NCI-H187 treated with DMSO at 0.1 percent for 48 hours (cell line): ENCODE results near the gene UQCR11.

Source experiments
- DNase-seq: peaks from one replicate; lab custom pipeline; 2025; lab: John Stamatoyannopoulos, UW

UQCR11 gene

DNA sequence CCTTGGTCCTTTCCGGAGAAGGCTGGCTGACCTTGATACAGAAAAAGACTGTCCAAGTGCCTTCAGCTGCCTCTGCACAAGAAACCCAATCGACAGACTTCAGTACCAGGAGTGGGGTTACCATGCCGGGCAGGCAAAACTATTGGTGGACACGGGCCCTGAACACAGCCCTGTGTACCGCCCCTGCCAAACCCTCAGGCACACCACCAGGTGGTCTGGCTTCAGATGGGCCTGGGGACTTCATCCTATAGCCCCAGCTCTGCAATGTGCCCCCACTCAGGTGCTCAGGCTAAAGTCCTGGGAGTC is 29.6 kb upstream of the UQCR11 start:
- DNase-seq = no peak

DNA sequence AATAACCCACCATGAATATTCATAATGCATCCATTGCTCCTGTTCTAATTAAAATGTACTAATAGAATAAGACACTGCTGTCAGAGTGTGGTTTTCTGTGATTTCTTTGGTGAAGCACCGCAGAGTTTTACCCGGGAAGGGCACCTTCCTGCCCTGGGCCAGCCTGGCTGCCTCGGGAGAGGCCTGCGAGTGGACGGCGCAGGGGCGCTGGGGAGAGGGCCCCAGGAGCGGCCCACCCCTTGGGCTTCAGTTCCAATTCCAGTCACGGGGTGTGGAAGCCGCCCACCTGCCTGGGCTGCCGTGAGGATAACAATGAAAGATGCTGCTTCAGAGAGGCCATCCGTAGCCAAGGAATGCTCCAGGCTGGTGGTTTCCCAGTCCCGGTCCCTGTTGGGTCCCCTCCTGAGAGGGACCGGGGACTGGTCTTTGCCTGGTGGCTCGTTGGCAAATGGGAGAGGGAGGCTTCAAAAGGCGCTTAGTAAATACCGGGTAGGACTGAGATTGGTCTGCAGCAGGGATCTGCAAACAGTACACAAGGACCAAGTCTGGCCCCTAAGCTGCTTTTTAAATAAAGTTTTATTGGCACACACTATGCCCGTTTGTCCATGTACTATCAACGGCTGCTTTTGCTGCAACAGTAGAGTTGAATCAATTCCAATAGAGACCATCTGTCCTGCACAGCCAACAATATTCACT is 29.1 kb upstream of the UQCR11 start:
- DNase-seq = no peak

DNA sequence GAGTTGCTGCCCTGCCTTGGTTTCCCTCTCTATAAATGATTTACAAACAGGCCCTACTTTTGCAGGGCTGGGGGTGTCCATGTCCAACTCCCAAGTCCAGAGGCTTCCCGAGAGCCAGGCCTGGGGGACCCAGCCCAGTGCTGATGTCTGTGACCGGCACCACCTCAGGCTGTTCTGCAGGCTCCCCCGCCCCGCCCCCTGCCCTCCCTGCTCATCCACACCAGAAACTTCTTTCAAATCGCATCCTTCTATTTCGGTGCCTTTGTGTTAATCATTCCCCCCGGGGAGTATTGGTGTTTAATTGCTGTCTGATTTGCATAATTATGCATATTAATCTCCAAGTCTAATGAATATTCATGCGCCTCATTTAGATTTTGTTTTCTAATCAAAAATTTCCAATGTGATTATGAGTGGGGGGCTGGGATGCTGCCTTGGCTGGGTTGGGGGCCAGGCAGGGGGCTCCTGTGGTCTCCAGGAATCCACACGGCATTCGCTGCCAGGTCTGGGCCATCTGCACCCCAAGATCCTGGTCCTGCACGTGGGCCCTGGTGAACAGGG is 28.1 kb upstream of the UQCR11 start:
- no peak for DNase-seq

DNA sequence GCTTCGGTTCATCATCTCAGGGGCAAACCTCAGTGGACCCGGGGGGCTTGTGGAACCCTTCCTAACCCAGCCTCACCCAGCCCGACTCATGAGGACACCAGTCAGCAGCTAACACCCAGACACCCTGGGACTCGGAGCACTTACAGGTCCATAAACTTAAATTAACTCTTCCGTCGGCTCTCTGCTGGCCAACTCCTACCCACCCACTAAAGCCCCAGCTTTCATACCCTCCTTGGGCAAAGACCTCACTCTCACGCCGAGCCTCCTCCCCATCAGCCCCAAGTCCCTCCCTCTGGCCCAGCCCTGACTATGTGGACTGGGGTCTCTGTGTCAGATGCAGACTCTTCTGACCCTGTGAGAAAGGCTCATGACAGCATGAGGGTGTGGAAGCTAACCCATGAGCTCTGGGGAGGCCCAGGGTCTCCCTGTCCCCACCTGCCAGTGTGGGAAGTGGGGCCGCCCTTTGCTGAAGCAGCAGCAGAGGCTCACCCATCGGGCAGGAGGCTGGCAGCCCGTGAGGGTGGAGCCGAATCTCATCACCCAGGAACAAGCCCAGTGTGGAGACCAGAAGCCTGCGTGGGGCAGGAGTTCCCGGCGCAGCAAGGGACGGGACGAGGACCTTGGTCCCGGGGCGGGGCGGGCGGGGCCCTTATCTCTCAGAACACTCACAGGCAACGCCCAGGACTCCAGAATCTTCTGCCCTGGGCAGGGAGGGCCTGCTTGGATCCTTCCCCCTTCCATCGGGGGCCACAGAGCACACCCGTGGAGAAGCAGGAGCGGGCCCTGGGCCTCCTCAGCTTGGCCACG is 27.4 kb upstream of the UQCR11 start:
- DNase-seq = no peak

DNA sequence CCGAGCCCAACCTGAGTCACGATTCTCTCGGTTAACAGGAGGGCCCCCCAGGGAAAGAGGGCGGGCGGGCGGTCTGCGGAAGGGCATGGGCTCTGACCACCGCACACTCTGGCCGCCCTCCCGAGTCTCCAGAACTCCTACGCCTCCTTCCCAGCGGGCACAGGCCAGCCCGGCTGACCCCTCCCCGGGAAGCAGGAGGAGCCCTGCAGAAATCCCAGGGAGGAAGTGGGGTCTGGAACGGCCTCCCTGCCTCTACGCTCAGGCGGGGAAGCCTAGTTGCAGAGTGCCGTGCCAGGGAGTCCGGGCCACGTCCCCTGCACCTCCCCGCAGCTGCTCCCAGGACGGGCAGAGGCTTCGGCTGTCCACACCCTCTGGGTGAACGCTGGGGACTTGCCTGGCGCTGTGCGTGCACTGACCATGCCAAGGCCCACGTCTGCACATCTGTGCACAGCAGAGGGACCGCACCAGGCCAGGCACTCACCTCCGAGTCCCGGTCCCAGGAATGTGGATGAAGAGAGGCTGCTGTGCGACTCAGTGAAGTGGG is 26.4 kb upstream of the UQCR11 start:
- no peak for DNase-seq

DNA sequence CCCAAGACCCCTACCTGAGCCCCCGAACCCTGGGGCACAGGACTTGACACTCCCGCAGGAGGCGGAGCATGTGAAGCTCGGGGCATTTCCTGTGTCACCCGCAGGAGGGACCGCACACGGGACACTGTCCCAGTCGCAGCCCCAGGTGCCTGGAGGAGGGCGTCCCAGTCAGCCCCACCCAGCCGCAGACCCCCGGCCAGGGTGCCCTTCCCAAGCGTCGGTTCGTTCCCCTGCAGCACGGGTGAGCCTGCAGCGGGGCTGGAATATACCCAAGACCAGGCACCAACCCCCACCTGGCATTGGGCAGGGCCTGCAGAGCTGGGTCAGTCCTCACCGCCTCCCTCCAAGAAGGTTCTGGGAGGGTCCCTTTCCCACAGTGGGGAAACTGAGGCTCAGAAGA is 25.5 kb upstream of the UQCR11 start:
- no peak for DNase-seq

DNA sequence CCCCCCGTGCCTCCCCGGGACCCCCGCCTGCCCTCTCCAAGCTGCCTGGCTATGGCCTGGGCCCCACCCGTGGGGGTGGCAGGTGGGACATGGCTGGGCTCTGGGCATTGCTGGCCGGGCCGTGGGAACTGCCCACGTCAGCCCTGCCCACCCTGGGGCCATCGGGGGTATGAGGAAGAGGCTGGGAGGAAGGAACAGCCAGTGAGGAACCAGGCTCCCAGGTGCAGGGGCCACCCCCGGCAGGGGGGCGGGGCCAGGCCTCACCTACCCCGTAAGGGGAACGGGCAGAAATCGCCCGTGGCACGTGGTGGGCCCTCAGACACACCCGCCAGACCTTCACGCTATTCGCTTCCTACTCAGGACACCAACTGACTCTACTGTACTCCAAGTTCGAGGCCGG is 24.8 kb upstream of the UQCR11 start:
- DNase-seq = no peak

DNA sequence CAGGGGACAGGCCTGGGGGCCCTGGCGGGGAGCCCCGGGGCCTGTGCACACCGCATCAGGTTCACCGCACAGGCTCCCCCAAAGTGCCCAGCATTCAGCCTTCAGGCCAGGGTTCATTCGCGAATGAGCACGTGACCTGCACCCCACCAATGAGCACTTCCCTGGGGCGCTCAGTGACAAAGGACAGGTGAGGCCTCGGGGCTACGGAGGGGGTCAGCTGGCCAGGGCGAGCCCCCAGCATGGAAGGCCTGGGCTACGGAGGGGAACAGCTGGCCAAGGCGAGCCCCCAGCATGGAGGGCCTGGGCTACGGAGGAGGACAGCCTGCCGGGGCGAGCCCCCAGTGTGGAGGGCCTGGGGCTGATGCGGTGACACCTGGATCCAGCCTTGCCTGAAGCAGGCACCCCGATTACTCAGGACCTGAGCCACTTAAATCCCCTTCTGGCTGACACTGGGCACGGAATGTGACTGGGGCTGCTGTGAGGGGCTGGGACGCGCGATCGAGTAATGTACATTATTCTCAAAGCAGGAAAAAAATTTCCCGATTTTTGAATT is 24.1 kb upstream of the UQCR11 start:
- DNase-seq = no peak

DNA sequence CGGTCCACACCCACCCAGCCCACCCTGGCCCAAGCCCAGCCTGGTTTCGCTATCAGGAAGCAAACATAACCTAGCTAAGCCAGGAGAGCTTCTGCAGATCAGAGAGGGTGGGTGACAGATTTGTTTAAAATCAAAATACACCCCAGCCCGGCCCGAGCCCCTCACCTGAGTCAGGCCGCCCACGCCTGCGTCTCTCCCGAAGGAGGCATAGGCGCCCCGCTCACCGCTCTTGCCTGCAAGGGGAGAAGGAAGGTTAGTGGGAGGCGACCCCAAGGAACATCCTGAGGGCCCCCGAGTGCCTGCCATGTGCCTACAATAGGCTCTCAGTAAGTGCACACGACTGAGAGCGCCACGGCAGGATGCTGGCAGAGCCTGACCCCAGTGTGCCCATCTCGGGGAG is 21.9 kb upstream of the UQCR11 start:
- DNase-seq = no peak

DNA sequence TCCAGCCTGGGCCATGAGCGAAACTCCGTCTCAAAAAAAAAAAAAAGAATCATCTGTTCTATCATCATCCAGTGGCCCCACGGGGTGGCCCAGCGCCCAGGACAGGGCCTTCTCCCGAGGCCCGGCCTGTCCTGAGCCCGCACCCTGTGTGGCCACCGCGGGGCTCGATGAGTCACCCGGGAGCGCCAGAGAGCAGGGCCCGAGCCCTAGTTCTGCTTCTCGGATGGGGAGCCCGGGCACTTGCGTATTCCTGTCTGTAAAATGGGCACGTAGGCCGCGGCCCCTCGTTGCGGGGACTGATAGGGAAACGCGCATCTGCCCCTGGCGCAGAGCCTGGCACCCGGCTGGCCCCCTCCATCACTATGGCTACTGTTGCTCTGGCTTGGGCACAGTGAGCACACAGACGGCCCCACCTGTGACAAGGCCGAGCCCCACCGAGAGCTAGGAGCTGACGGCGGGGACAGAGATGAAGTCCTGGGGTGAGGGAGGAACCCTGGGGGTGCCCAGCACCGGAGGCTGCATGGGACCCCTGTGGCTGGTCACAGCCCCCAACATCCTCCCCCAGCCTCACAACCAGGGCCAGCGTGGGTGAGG is 21.3 kb upstream of the UQCR11 start:
- DNase-seq = no peak

DNA sequence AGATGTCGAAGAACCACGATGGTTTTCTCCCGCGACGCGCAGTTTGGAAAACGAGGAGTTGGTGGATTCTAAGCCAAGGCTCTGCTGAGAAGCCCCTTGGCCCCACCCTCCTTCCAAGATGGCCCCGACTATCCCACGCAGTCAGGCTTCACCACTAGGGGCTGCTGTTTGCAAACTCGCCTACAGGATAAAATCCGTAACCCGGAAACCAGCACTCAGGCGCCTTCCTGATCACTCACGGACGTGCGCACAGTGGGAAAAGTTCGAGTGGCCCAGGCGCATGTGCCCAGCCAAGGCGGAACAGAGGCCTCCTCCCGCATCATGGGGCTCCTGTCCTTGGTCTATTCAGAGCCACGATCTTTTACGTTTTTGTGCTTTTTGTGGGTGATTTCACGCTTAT is 19.2 kb upstream of the UQCR11 start:
- no peak for DNase-seq

DNA sequence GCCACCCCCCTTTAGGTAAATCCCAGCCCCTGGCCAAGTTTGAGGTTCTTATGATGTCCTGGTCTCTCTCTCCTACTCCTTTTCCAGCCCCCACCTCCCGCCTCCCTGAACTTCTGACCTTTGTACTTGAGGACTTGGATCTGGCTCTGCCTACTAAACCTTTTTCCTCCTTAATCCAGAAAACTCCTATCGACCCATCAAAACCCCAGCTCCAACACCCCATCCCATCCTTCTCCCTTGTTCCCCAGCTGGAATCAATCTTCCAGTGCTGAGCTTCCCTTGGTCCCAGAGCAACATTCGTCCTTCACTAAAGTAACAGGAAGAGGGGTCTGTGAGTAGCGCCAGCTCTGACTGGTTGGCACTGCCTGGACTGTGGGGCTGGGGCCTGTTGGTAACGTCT is 17.3 kb upstream of the UQCR11 start:
- DNase-seq = no peak

DNA sequence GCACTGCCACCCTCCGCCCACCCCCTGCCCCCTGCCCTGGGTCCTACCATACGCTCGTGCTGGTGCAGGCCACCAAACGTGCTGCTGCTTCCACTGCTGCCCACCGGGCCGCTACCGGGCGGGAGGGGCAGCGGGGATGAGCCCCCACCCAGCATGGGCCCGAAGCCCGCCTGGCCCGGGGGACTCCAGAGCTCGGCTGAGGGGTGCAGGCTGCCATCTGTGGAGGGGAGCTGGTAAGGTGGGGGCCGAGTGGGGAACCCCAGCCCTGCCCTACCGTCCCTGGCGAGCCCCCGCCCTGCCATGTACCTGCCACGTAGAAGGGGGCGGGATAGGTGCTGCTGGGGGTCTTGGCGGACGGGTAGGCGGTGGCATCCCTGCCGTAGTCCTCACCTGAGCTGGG is 16.7 kb upstream of the UQCR11 start:
- DNase-seq = no peak

DNA sequence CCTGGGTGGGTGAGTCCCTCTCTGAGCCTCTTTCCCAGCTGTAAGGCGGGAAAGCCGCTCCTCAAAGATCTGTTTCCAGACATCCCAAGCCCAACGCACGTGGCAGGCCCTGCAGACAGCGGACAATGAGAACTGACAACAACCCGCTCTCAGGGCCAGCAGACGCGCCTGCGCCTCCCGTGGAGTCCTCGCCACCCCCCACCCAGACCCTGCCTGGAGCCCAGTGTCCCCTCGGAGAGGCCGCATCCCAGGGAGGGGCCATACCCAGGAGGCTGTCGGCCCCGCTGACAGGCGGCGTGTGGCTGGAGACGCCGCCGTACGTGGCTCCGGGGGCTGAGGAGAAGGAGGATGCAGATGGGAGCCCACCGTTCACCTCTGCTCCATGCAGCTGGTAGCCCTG is 16.3 kb upstream of the UQCR11 start:
- no peak for DNase-seq

DNA sequence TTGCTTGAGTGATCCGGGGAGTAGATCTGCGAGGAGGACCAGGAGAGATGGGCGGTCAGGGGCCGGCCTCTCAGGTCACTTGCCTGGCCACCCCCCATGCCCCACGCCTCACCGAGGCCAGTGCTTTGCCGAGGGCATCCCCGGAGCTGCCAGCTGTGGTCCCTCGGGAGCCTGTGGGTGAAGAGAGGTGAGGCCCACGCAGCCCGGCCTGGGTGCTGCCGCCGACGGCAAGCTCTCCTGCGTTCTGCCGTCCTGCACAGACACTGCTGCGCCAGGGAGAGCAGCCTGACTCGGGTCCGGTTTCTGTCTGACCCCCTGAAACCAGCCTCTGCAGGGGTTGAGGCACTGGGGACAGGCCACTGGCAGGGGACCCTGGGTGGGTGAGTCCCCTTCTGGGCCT is 15.8 kb upstream of the UQCR11 start:
- DNase-seq = no peak

DNA sequence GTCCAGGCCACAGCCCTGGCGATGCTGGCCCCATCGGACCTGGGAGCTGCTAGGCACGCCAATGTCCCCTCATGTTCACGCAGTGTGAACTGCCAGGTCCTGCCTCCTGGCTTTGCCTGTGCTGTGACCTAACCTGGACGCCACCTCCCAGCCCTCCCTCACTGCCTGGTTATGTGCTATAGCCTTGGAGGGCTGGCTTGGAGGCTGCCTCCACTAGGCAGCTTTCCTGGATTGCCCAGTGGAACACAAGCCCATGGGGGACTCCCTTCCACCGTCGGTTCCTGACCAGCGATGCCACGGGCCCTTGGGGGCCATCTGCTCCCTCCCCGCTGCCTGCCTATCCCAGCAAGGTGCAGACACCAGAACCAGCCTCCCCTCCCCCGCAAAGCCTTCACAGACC is 15.2 kb upstream of the UQCR11 start:
- no peak for DNase-seq

DNA sequence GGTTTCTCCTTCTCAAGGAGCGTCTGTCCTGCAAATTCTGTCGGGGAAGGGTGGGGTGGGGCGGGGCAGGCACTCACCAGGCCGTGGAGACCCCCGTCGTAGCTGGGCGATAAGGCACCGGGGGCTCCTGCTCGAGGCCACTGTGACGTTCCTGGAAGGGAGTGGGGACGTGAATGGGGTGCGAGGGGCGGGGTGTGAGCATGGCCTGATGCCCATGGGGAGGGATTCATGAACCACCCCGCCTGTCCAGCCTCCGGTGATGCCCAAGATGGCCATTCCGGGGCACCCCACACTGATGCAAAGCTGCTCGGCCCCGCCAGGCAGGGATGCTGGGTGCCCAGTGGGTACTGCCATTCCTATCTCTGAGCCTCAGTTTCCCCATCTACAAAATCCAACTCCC is 14.4 kb upstream of the UQCR11 start:
- DNase-seq = no peak

DNA sequence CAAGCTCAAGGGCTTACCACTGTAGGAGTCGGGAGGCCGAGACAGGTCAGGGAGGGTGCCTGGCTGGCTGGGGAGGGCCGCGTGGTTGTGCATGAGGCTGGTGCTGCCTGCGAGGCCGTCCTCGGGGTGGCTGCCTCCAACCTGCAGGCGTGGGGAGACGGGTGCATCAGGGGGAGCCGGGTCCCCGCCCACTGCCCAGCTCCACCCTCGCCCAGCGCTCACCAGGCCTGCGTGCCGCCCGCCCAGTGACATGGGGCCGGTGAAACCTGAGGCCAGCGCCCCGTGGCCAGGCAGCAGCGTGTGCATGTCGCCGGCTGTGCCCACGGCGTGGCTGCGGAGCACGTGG is 13.8 kb upstream of the UQCR11 start:
- no peak for DNase-seq

DNA sequence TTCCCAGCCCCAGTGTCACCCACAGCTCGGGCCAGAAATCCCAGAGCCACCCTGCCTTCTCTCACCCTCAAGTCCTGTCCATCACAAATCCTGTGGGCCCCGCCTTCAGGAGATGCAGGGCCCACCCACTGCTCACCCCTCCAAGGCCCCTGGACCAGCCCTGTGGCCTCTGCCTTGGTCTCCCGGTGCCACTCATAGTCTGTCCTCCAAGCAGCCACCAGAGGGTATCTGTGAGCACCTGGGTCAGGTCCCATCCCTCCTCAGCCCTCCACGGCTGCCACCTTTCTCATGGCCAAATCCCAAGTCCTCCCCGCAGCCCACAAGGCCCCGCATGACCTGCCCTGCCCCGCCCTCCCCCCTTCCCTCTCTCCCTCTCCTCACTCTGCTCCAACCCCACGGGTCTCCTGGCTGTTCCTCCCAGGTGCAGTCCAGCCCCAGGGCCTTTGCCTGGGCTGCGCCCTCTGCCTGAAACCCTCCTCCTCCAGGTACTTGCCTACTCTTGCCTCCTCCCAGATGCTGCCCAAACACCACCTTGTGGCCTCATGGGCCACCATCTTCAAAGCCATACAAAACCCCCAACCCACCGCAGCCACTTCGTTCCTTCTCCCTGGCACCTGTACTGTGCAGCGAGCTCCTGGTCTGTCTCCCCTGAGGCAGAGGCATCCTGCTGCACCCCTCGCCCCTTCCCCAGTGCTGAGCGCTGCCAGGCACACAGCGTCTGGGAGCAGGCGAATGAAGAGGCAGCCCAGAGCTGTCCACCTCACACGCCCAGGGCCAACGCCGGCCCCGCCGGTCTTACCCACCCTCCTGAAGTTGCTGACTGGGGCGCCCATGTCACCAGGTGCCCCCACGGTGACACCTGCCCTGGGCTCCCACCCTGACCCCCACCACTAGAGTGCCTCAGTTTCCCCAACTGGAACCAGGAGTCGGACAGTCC is 13.2 kb upstream of the UQCR11 start:
- DNase-seq = no peak

DNA sequence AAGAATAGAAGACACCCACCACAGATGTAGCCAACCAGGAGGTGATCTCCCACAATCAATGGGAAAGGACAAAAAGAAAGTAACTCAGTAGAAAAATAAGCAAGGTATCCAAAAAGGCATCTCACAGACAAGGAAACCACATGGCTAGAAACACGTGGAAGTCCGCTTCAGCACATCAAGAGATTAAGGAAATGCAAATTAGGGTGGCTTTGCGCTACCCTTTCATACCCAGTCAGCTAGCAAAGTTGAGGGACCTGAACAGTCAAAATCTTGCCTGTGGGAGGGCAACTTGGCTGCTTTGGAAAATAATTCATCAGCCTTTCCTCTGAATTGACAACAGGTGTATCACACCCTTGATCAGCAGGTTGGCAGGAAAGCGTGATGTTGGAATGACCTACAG is 11.6 kb upstream of the UQCR11 start:
- no peak for DNase-seq

DNA sequence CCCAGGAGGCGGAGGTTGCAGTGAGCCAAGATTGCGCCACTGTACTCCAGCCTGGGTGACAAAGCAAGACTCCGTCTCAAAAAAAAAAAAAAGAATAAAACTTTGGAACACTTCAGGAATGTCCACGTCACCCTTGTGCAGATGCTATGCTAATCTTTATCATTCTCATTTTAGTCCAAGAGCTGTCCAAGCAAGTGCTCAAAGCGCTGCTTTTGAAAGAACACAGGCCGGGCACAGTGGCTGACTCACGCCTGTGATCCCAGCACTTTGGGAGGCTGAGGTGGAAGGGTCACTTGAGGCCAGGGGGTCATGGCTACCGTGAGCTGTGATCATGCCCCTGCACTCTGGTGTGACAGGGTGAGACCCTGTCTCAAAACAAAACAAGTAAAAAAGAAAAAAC is 11.1 kb upstream of the UQCR11 start:
- DNase-seq = no peak
